Astrocyte of the cerebellum (primary cell): ENCODE results near the gene ANKRD40CL.

Experiments
- DNase-seq: peaks from one replicate; pipeline ENCODE4 v3.0.0-alpha.2; 2011; ENCODE audit warnings: low read depth
- H3K4me3 ChIP-seq: 2 replicates; pipeline ENCODE4 v1.5.1; 2011; ENCODE audit warnings: mild to moderate bottlenecking, low read depth, low read length, moderate library complexity
- CTCF ChIP-seq: IDR thresholded peaks from 2 replicates; pipeline ENCODE4 v1.5.1; 2012; ENCODE audit warnings: low read length, low read depth, moderate library complexity, mild to moderate bottlenecking; ENCODE audit errors: missing control alignments
- in situ Hi-C: cut with HindIII; loops from 2 replicates; pipeline ENCODE4 v1.10.0; 2017; ENCODE audit warnings: low sequenced_read_pairs

Gene ANKRD40CL

GRCh38 chr17:50800196-50800700 lies 32.9 kb upstream of the ANKRD40CL start:
- DNase-seq = no peak

GRCh38 chr17:50799582-50799981 lies 32.3 kb upstream of the ANKRD40CL start:
- DNase-seq = no peak
- H3K4me3 ChIP-seq = no peak overlapping the region
- TF ChIP-seq CTCF = no peak
- in situ Hi-C loops = no loop called here

More at GRCh38 chr17:50800196-50800700, 32.9 kb upstream of the ANKRD40CL start:
- no peak overlapping the region for H3K4me3 ChIP-seq
- TF ChIP-seq CTCF = no peak
- in situ Hi-C loops = loop anchor here (5.0 kb wide), 1 partner anchor 37 kb away; the partner anchor contains the start of gene WFIKKN2

GRCh38 chr17:50798424-50799288 lies 31.3 kb upstream of the ANKRD40CL start:
- TF ChIP-seq CTCF = no peak
- in situ Hi-C loops = no loop called here
- DNase-seq = no peak

GRCh38 chr17:50797135-50797810 lies 30.0 kb upstream of the ANKRD40CL start:
- TF ChIP-seq CTCF = no peak
- H3K4me3 ChIP-seq = no peak overlapping the region
- in situ Hi-C loops = no loop called here
- DNase-seq = peak; percentile 15

More at GRCh38 chr17:50798424-50799288, 31.3 kb upstream of the ANKRD40CL start:
- H3K4me3 ChIP-seq = no peak overlapping the region

GRCh38 chr17:50794361-50794760 lies 27.0 kb upstream of the ANKRD40CL start:
- in situ Hi-C loops = no loop called here
- DNase-seq = no peak
- H3K4me3 ChIP-seq = no peak overlapping the region
- no peak for TF ChIP-seq CTCF

GRCh38 chr17:50793007-50793406 lies 25.7 kb upstream of the ANKRD40CL start:
- no peak overlapping the region for H3K4me3 ChIP-seq
- DNase-seq = no peak
- in situ Hi-C loops = no loop called here

More at GRCh38 chr17:50793007-50793406, 25.7 kb upstream of the ANKRD40CL start:
- TF ChIP-seq CTCF = no peak
